ENCODE data around the gene IZUMO2.
A peak's percentile ranks its signal among the peaks of the same experiment; 100 is the strongest.

IZUMO2 gene

DNA sequence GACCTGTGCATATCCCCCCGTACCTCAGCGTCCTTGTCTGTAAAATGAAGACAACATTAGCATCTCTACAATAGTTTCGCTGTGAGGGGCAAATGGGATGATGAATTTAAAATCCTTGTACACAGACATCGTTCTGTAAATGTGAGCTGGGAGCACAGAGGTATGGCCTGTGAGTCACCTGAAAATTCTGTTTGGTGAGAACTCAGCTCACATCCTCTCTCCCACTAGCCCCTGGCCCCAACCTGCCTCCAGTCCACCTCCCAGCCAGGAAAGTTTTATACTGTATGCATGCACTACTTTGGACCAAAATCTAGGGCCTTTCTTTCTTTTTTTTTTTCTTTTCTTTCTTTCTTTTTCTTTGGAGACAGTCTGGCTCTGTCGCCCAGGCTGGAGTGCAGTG is 8.7 kb upstream of the IZUMO2 start:
- TF ChIP-seq, protein P1, sequence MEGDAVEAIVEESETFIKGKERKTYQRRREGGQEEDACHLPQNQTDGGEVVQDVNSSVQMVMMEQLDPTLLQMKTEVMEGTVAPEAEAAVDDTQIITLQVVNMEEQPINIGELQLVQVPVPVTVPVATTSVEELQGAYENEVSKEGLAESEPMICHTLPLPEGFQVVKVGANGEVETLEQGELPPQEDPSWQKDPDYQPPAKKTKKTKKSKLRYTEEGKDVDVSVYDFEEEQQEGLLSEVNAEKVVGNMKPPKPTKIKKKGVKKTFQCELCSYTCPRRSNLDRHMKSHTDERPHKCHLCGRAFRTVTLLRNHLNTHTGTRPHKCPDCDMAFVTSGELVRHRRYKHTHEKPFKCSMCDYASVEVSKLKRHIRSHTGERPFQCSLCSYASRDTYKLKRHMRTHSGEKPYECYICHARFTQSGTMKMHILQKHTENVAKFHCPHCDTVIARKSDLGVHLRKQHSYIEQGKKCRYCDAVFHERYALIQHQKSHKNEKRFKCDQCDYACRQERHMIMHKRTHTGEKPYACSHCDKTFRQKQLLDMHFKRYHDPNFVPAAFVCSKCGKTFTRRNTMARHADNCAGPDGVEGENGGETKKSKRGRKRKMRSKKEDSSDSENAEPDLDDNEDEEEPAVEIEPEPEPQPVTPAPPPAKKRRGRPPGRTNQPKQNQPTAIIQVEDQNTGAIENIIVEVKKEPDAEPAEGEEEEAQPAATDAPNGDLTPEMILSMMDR (IDR thresholded peaks at IDR 0.05; ENCODE audit: extremely low read depth, insufficient read depth, missing control alignments) = no peak
- in situ Hi-C loops (cut with MboI; ENCODE audit: low pct_unique_long_range_greater_than_20kb, low sequenced_read_pairs, unreplicated experiment) = no loop called here

GRCh38 chr19:50167314-50167721 is 4.2 kb upstream of the IZUMO2 start:
- in situ Hi-C loops (cut with MboI; ENCODE audit: low pct_unique_long_range_greater_than_20kb, low sequenced_read_pairs, unreplicated experiment) = no loop called here
- TF ChIP-seq, protein P1 (IDR thresholded peaks at IDR 0.05; ENCODE audit: extremely low read depth, insufficient read depth, missing control alignments) = no peak
- DNase-seq (ENCODE audit: low spot score) = no peak

More for the DNA sequence above, 8.7 kb upstream of the IZUMO2 start:
- no peak for DNase-seq (ENCODE audit: low spot score)

- TF ChIP-seq, protein P1 (IDR thresholded peaks at IDR 0.05; ENCODE audit: extremely low read depth, insufficient read depth, missing control alignments) = no peak
- in situ Hi-C loops (cut with MboI; ENCODE audit: low pct_unique_long_range_greater_than_20kb, low sequenced_read_pairs, unreplicated experiment) = no loop called here
- DNase-seq (ENCODE audit: low spot score) = no peak
These were observed 4.0 kb downstream of the IZUMO2 start for GRCh38 chr19:50159078-50159477.

GRCh38 chr19:50158577-50158976 is 4.5 kb downstream of the IZUMO2 start:
- TF ChIP-seq, protein P1 (IDR thresholded peaks at IDR 0.05; ENCODE audit: extremely low read depth, insufficient read depth, missing control alignments) = no peak
- in situ Hi-C loops (cut with MboI; ENCODE audit: low pct_unique_long_range_greater_than_20kb, low sequenced_read_pairs, unreplicated experiment) = no loop called here
- no peak for DNase-seq (ENCODE audit: low spot score)

DNA sequence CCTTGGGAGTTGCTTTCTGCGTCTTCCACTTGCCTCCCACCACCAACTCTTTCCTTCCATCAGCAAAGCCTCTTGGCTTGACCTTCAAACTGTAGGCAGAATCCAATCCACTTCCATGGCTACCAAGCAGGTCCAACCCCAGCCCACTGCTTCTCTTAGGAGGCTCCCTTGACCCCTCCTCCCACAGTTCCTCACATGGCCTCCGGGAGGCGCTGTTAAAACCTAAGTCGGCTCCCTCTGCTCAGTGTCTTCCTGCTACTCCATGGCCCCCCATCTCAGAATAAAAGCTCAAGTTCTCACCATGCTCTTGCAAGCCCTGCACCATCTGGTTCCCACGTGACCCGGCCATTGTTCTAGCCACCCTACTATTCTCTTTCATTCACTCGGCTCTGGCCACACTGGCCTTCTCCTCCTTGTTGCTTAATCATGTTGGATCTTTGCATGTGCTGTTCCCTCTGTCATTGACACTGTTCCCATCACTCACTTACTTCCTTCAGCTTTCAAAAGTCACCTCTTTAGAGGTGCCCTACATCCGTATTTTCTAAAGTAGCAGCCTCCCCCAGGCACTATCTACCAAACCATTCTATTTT is 7.5 kb downstream of the IZUMO2 start:
- in situ Hi-C loops (cut with MboI; ENCODE audit: low pct_unique_long_range_greater_than_20kb, low sequenced_read_pairs, unreplicated experiment) = no loop called here
- DNase-seq (ENCODE audit: low spot score) = no peak
- TF ChIP-seq, protein P1 (IDR thresholded peaks at IDR 0.05; ENCODE audit: extremely low read depth, insufficient read depth, missing control alignments) = peak; percentile 27

DNA sequence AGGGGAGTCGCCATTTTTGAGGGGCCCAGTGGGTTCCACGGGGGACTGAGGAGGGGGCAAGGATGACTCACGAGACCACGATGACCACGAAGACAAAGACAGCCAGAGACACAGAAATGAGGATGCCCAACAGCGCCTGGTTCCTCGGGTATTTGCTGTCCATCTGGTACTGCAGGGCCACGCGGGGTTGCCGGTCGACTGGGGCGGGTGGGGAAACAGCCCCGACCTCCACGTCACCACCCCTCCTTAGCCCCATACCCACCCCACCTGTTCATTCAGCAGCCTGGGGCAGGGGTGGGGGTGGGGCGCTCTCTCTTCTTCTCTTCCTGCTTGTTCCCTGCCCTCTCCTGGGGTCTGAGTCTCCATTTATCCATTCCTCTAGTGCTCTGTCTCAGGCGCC is 8.6 kb downstream of the IZUMO2 start:
- in situ Hi-C loops (cut with MboI; ENCODE audit: low pct_unique_long_range_greater_than_20kb, low sequenced_read_pairs, unreplicated experiment) = no loop called here
- DNase-seq (ENCODE audit: low spot score) = no peak

More for the DNA sequence above, 8.6 kb downstream of the IZUMO2 start:
- TF ChIP-seq, protein P1 (IDR thresholded peaks at IDR 0.05; ENCODE audit: extremely low read depth, insufficient read depth, missing control alignments) = no peak

Measured in GM13977 (cell line).